C4-2B (cell line): ENCODE data around the gene SEC23A.

Experiments
- ZFX ChIP-seq: fragments of 450-650 bp; IDR thresholded peaks from 2 replicates; pipeline ENCODE4 v1.6.1; 2017
- TF ChIP-seq, protein P1 (sequence below): fragments of 450-650 bp; conservative IDR thresholded peaks from 2 replicates; pipeline ENCODE4 v1.5.1; 2017; ENCODE audit warnings: mild to moderate bottlenecking

DNA sequence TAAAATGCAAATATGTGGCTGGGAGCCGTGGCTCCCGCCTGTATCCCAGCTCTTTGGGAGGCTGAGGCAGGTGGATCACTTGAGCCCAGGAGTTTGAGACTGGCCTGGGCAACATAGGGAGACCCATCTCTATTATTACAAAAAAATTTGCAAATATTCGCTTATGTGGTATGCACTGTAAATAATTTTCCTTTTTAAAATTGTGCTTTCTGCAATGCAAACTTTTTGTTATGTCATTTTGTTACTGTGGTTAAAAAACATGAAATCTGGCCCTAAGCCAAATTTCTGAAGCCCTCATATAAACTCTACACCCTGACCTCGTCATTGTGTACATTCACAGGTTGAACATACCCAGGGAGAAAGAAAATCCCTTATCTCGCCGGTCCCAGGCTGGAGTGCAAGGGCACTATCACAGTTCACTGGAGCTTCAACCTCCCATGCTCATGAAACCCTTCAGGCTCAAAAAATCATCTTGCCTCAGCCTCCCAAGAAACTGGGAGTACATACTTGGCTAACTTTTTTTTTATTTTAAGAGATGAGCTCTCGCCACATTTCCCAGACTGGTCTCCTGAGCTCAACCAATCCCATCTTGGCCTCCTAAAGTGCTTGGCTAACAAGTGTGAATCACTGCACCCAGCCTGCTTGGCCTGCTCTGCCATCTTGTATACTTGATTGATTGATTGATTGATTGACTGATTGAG, 42.4 kb upstream of the SEC23A start:
- TF ChIP-seq, protein P1, sequence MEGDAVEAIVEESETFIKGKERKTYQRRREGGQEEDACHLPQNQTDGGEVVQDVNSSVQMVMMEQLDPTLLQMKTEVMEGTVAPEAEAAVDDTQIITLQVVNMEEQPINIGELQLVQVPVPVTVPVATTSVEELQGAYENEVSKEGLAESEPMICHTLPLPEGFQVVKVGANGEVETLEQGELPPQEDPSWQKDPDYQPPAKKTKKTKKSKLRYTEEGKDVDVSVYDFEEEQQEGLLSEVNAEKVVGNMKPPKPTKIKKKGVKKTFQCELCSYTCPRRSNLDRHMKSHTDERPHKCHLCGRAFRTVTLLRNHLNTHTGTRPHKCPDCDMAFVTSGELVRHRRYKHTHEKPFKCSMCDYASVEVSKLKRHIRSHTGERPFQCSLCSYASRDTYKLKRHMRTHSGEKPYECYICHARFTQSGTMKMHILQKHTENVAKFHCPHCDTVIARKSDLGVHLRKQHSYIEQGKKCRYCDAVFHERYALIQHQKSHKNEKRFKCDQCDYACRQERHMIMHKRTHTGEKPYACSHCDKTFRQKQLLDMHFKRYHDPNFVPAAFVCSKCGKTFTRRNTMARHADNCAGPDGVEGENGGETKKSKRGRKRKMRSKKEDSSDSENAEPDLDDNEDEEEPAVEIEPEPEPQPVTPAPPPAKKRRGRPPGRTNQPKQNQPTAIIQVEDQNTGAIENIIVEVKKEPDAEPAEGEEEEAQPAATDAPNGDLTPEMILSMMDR, result no peak
- TF ChIP-seq ZFX, result no peak
